Brain pericyte (primary cell): ENCODE measurements around the gene TBC1D14.
"Not testable (repeated sequence)": the region's sequence is repeated elsewhere in the genome, so short reads cannot be mapped to it uniquely, and the experiment has no call there.

Experiments
- DNase-seq: peaks from one replicate; pipeline ENCODE4 v3.0.0-alpha.2; 2012; ENCODE audit warnings: low read depth, low spot score

TBC1D14 gene

GRCh38 chr4:6910340-6910959 is 824 bp downstream of the TBC1D14 start:
- no peak for DNase-seq

DNA sequence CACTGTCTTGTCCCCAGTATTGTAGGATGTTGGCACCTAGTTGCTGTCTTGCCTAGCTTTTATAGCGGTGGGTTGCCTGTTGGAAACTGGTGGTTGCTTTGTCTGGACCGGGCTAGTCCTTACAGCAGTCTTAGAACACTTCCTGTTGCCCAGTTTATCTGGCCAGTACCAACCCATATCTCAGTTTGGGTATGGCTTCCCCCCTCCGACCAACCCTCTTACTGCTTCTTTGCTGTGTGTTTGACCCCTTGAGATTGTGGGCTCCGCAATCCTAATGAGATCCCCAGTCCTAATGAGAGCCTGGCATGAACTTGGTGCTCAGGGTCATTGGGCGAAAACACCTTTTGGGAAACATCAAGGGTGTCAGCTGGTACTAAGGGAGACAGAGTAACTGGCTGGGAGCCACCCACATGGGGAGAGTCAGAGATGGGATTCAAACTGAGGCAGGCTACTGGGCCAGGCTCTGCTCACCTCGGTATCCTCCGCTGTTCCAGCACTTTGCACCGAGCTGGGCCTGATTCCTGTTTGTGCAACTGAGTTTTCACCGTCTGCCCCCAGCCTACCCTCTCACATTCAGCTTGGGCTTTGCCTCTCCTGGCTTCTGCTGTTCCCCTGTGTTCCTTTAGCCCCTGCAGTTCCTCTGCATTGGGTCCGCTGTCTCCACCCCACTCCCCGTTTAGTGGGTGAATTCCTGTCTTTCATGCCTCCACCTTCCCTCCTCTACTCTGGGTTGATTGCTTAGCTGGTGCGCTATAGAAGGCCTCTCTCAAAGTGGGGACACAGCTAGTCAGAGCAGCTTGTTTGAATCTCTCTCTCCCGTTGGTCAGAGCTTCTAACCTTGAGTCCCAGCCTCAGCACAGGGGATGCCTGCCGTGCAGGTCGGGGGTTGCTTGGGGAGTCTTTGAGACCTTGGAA is 1.6 kb downstream of the TBC1D14 start:
- no peak for DNase-seq

DNA sequence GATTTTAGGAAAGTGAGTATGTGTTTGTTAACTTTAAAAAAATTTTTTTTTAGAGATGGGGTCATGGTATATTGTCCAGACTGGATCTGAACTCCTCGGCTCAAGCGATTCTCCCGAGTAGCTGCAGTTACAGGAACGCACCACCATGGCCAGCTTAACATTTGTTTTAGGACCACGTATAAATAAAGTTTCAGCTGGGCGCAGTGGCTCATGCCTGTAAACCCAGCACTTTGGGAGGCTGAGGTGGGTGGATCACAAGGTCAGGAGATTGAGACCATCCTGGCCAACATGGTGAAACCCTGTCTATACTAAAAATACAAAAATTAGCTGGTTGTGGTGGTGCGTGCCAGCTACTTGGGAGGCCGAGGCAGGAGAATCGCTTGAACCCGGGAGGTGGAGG is 2.3 kb downstream of the TBC1D14 start:
- not testable (repeated sequence) for DNase-seq

- no peak for DNase-seq
Measured at GRCh38 chr4:6912441-6912840, 2.8 kb downstream of the TBC1D14 start.

- DNase-seq, result no peak
Measured at GRCh38 chr4:6913350-6913905, 3.8 kb downstream of the TBC1D14 start.

GRCh38 chr4:6914448-6914847 is 4.8 kb downstream of the TBC1D14 start:
- DNase-seq, result no peak

DNA sequence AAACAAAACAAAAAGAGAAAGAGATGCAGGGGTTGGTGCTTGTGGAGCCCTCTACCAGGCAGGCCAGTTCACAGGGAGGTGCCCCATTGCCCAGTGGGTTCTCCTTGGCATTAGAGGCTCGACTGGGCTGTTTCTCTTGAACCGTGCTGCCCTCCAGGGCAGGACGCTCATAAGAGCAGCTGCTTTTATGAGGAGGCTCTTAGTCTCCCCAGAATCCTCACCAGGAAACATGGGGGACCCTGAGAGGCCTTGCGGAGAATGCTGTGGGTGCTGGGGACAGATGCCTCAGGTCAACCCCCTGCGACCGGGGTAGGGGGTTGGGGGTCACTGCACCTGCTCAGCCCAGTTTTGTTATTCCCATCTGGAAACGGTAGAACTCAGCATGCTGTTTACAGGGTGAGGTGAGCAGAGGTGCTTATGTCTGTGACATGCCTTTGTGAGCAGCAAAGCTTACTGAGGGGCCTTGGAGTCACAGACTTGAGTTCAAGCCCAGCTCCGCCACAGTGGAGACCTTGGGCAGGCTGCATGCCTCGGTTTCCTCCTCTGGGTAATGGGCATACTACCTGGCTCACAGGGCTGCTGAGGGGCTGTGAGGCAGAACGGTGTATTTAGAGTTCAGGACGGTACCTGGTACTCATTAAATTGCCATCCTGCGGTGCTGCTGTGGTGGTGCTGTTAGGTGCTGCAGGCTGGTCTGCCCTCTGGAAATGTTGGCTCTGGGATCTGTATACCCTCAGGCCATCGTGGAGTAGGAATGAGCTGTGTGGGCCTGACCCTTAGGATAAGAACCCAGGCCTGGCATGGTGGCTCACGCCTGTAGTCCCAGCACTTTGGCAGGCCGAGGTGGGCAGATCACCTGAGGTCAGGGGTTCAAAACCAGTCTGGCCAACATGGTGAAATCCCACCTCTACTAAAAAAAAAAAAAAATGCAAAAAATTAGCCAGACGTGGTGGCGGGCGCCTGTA is 5.7 kb downstream of the TBC1D14 start:
- DNase-seq, result no peak

- no peak for DNase-seq
Measured at GRCh38 chr4:6916069-6916586, 6.5 kb downstream of the TBC1D14 start.

GRCh38 chr4:6916587-6917460 is 7.2 kb downstream of the TBC1D14 start:
- no peak for DNase-seq

GRCh38 chr4:6917461-6918271 is 8.0 kb downstream of the TBC1D14 start:
- DNase-seq, result no peak

DNA sequence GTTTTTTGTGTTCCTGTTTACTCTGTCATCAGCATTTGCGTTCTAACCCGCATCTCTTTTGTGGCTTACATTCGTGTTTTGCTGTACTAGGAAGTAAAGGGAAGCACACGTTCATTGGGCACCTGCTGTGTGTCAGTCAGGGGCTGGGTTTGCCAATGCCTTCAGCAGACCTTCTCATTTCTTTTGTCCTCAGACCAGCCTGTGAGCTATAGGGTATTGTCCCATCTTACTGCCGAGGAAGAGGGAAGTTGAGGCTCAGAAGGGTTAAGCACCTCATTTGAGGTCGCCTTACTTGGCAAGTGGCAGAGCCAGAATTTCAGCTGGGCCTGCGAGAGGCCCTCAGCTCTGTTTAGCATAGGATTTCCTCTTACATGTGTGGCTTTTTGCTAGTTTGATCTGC is 8.7 kb downstream of the TBC1D14 start:
- DNase-seq, result no peak

- DNase-seq, result no peak
Measured at GRCh38 chr4:6920171-6920570, 10.5 kb downstream of the TBC1D14 start.

DNA sequence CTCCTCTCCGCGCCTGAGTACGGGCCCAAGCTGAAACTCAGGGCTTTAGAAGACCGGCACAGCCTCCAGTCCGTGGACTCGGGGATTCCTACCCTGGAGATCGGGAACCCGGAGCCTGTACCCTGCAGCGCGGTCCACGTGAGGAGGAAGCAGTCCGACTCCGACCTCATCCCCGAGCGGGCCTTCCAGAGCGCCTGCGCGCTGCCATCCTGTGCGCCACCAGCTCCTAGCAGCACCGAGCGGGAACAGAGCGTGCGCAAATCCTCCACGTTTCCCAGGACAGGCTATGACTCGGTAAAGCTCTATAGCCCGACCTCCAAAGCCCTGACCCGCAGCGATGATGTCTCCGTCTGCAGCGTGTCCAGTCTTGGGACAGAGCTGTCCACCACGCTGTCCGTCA is 13.9 kb downstream of the TBC1D14 start:
- no peak for DNase-seq

DNA sequence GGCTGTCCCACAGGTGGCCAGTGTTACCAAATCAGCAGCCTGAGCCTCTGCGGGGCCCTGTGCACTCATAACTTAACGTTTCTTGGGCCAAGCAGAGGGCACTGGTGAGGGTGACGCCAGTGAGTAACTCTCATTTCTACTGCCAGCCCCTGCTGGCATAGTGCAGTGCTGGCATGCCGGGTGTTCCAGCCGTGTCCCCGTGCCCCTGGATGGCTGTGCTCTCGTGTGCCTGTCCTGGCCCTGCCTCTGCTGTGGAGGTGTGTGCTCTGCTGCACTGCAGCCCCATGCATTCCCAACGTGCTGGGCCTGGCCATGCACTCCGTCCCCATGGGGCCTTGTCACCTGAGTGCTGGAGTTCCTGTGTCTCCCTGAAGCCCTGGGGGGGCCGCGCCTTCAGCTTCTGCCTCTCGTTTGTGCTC is 14.7 kb downstream of the TBC1D14 start:
- no peak for DNase-seq

DNA sequence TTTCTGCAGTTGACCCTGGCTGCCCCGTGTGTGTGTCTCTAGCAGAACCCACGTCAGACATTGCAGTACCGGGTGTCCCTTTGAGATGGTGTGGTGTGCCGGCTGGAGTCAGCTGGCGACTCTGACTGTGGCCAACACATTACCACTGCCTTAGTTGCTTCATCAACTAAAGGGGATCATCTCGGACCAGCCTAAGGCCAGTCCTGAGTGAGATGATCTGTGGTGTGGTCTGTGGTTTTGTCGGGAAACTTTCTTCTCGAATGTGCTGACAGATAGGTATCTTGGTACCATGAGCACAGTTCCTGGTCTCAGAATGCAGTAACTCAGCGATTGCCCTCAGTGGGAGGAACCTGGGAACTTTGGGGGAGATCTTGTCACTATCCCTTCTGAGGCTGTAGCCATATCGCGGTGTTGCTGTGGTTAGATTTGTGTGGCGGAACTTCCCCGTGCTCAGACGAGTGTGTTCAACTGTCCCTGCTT is 15.8 kb downstream of the TBC1D14 start:
- DNase-seq, result no peak

GRCh38 chr4:6926081-6926480 is 16.5 kb downstream of the TBC1D14 start:
- no peak for DNase-seq

DNA sequence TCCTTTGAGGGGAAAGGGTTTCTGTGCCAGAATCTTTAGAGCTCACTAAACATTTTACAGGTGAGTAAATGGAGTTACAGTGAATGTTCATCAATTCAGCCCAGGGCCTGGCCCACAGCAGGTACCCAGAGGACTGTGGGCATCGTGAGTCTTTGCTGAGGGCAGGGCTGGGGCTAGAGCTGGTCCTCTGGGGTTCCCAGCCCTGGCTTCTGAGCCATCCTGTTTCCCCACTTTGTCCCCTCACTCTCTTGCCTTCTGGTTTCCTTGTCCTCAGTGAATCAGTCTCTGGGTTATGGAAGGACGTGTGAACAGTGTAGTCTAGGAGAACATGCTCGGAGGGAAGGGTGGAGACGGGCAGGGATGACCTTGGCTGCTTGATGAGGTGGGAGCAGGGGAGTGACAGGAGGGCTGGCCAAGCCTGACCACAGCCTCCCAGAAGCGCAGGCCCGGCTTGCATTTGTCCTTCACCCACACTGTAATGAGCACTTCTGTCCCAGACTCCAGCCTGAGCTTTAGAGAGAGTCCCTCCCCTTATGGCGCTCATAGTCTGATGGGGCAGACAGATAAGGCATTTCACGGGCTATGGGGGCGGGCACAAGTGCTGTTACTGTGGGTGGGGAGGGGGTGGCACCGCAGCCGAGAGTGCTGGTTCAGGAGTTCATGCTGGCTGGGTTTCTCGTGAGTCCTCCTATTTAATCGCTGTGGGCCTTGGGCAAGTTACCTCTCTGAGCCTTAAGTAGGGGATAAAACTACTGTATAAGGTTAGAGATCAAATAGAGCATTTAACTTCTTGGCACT is 17.3 kb downstream of the TBC1D14 start:
- DNase-seq, result no peak

DNA sequence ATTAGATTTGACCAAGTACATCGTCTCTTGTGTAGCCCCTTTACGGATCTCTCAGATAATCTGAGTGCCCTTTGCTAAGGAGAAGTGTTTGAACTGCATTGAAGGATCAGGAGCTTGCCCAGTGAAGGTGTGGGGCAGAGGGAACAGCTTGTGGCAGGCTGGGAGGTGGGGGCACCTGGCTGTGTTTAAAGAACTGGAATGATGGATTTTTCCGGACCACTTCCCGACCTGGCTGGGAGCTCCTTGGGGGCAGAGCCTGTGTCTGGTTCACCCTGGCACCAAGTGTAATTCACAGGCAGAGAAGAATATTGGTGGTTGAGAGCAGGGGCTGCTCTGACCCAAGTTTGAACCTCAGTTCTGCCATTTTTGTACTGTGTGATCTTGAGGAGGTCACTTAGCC is 18.5 kb downstream of the TBC1D14 start:
- DNase-seq, result no peak
